PFSK-1 (cell line): ENCODE measurements around the gene TNP2.

Source experiments
- FOXP2 ChIP-seq: optimal IDR thresholded peaks from 2 replicates; pipeline ENCODE3; 2011; ENCODE audit warnings: borderline replicate concordance, control low read depth, inconsistent platforms; ENCODE audit not compliant: insufficient read depth; ENCODE audit errors: extremely low read length, extremely low read depth
- POLR2AphosphoS5 ChIP-seq: IDR thresholded peaks from 2 replicates; pipeline ENCODE4 v1.6.1; 2012; ENCODE audit warnings: low read depth, mild to moderate bottlenecking, control low read depth, low read length, moderate library complexity
- SIN3A ChIP-seq: IDR thresholded peaks from 2 replicates; pipeline ENCODE4 v1.6.1; 2012; ENCODE audit warnings: mild to moderate bottlenecking, low read length, moderate library complexity, borderline replicate concordance; ENCODE audit not compliant: insufficient read depth
- TAF1 ChIP-seq: IDR thresholded peaks from 2 replicates; pipeline ENCODE4 v1.6.1; 2012; ENCODE audit warnings: low read length, control low read depth, borderline replicate concordance; ENCODE audit not compliant: insufficient read depth
- TF ChIP-seq, protein P1 (sequence below), 2 experiments: IDR thresholded peaks; 2 replicates each; pipeline versions ENCODE4 v1.6.1 to v1.8.0; 2011 to 2012; ENCODE audit warnings: low read depth in 2 of 2, low read length in 2 of 2, control low read depth in 1 of 2, inconsistent platforms in 1 of 2, mild to moderate bottlenecking in 1 of 2, moderate library complexity in 1 of 2; ENCODE audit not compliant: insufficient read depth in 1 of 2

TNP2 gene

DNA sequence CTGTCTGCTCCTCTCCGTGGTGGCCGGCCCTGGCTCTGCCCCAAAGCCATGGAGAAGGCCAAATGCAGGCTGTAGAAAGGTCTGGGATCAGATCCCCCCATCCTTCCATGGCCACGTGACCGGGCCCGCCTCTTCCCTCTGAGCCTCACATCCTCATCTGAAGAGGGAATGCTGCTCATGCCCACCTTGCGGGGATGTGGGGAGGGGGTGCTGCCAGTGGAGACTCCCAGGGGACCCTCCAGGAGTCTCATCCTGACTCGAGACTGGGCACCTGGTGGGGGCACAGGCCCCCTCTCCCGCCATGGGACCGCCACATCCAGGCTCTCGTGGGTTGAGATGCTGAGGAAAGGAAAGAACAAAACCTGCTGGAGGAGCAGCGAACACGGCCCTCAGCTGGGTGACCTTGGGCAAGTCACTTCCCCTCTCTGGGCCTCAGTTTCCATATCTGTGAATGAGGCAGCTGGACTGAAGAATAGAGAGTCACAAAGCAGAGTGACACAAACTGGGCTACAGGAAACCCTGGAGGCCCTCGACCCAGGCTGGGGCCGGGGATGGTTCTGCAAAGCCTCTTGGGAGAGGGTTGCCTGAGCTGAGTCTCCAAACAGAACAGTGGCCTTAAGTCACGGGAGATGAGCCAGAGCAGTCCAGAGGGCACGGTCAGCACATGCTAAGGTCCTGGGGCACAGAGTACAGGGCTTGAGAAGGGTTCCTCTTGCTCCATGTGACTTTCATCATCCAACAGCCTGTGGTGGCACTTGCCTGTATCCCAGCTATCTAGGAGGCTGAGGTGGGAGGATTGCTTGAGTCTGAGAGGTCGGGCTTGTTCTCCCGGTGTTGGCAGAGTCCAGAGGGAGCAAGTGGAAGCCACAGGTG, 43.2 kb downstream of the TNP2 start:
- TF ChIP-seq FOXP2 (no peak), TAF1 (no peak), SIN3A (no peak), POLR2AphosphoS5 (no peak)
- TF ChIP-seq, protein P1, sequence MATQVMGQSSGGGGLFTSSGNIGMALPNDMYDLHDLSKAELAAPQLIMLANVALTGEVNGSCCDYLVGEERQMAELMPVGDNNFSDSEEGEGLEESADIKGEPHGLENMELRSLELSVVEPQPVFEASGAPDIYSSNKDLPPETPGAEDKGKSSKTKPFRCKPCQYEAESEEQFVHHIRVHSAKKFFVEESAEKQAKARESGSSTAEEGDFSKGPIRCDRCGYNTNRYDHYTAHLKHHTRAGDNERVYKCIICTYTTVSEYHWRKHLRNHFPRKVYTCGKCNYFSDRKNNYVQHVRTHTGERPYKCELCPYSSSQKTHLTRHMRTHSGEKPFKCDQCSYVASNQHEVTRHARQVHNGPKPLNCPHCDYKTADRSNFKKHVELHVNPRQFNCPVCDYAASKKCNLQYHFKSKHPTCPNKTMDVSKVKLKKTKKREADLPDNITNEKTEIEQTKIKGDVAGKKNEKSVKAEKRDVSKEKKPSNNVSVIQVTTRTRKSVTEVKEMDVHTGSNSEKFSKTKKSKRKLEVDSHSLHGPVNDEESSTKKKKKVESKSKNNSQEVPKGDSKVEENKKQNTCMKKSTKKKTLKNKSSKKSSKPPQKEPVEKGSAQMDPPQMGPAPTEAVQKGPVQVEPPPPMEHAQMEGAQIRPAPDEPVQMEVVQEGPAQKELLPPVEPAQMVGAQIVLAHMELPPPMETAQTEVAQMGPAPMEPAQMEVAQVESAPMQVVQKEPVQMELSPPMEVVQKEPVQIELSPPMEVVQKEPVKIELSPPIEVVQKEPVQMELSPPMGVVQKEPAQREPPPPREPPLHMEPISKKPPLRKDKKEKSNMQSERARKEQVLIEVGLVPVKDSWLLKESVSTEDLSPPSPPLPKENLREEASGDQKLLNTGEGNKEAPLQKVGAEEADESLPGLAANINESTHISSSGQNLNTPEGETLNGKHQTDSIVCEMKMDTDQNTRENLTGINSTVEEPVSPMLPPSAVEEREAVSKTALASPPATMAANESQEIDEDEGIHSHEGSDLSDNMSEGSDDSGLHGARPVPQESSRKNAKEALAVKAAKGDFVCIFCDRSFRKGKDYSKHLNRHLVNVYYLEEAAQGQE (IDR thresholded peaks at IDR 0.05; ENCODE audit: insufficient read depth in 1 of 2, low read depth in 2 of 2, low read length in 2 of 2): no peak

DNA sequence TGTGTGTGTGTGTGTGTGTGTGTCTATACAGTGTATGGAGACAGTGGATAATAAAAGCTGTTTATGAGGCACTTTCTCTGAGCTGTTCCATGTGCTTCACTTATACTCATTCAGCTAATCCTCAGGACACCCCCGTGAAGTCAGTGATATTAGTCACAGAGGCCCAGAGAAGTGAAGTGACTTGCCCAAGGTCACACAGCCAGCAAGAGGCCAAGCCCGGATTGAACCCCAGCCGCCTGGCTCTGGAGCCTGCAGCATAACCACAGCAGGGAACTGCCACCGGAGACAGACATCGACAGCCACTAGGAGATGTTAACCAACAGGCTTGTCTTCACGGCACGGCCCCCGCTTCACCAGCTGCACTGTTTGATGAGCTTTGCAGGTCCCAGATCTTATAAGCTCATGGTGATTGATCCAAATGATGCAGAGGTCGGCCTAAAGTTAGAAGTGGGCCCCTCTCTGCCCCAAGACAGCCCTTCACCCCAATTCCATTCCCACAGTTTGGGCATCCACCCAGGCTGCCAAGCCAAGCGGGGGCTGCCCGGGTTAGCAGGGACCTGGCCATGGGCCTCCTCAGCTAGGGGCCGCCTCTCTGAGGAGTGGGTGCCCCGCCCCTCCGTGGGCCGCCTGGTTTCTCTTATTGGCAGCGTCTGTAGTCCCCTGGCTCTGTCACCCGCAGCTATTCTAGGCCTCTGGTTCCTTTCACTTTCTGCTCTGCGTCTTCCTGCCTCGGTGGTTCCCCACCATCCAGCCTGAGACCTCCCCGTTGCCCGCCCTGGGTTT, 44.0 kb downstream of the TNP2 start:
- TF ChIP-seq FOXP2: no peak
- no peak for TF ChIP-seq POLR2AphosphoS5
- TF ChIP-seq, protein P1 (IDR thresholded peaks at IDR 0.05; ENCODE audit: insufficient read depth in 1 of 2, low read depth in 2 of 2, low read length in 2 of 2): no peak
- no peak for TF ChIP-seq SIN3A
- no peak for TF ChIP-seq TAF1

DNA sequence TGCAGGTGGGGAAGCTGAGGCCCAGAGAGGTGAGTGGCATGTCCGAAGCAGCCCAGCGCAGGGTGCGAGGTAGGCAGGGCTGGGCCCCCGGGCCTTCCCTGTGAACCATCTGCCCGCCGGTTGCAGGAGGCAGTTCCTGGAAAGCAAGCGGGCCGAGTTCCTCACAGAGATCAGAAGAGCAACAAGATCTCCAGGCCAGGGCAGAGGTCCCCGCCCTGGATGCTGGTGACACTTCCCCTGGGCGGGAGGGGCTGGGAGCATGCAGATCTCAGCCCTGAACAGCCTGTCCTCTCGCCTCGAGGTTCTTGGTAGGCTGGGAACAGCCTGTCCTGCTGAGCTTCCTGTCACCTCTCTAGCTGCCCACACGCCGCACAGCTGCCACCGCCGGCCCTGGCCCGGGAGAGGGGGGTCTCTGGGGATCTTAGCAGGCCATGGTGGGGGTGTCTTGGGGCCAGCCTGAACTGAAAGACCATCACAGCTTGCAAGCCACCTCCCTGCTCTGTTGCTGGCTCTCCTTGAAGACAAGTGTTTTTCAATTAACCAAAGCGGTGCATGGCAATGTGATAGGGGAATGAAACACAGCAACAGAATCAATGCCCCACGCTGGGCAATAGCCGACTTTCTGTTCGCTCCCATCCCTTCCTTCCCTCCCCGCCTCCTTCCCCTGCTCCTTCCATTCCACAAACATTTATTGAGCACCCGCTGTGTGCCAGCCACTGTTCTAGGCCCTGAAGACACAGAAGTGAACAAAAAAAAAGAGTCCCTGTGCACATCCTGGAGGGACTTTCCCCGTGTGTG, 44.8 kb downstream of the TNP2 start:
- TF ChIP-seq, protein P1 (IDR thresholded peaks at IDR 0.05; ENCODE audit: insufficient read depth in 1 of 2, low read depth in 2 of 2, low read length in 2 of 2): no peak
- TF ChIP-seq TAF1 (no peak), POLR2AphosphoS5 (no peak), SIN3A (no peak), FOXP2 (no peak)

DNA sequence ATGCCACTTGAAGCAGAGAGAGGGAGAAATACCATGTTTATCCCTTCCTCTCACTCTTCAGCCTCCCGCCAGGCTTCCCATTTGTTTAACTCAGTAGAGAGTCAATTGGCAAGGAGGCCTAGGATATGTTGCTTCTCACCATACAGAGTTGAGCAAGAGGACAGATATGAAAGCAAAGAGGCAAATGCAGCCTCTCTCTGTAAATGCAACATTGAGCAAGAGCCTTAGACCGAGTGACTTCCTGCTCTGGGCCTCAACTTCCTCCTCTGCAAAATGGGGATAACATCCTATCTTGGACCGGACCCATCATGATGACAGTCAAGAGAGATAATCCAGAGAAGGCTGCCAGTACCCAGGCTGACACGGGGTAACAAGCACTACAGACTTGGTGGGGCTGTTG, 49.9 kb downstream of the TNP2 start:
- no peak for TF ChIP-seq SIN3A

DNA sequence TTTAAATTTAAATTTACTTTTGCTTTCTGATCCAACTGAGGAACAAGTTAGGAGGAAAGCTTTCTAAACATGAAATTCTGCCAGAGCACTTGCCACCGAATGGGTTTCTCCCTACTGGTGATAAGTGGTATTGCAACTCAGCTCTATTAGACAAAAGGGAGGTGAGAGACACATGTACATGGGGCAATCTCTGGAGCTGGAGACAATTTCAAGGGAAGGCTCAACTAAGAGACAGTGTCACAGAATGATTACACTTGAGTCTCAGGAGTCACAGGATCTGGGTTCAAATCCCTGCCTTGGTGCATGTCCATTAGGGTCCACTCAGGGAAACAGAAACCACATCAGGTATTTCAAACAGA, 50.5 kb downstream of the TNP2 start:
- no peak for TF ChIP-seq SIN3A
- TF ChIP-seq FOXP2: no peak
- TF ChIP-seq, protein P1 (IDR thresholded peaks at IDR 0.05; ENCODE audit: insufficient read depth in 1 of 2, low read depth in 2 of 2, low read length in 2 of 2): no peak
- no peak for TF ChIP-seq POLR2AphosphoS5
- no peak for TF ChIP-seq TAF1
